ENCODE measurements around the gene TNFRSF11A. TPM values are rescaled to one million over a fixed set of nuclear protein-coding genes. Genes with fewer than 3 reads are reported as not detected.

The TNFRSF11A gene
- total RNA-seq, 1 experiment from 2014 or later = 2.3 TPM

GRCh38 chr18:62413206-62413605 lies 88.1 kb downstream of the TNFRSF11A start:
- BruUV-seq (replicated peaks) = no TSS peak
- H3K9me3 Mint-ChIP-seq (ENCODE audit: unreplicated experiment) = no peaks in the 10 kb centered on the region
- no peak for TF ChIP-seq CTCF (IDR thresholded peaks at IDR 0.05; ENCODE audit: unreplicated experiment)
- no peak for DNase-seq (ENCODE audit: unreplicated experiment)
- H3K27ac Mint-ChIP-seq (ENCODE audit: low read depth, unreplicated experiment) = no peak overlapping the region
- H3K36me3 Mint-ChIP-seq (ENCODE audit: insufficient read depth, unreplicated experiment) = no peaks in the 10 kb centered on the region
- peaks cover 4% of the 10 kb centered on the region for H3K4me1 Mint-ChIP-seq (ENCODE audit: insufficient read depth, unreplicated experiment)
- no peak overlapping the region for H3K4me3 Mint-ChIP-seq (ENCODE audit: unreplicated experiment)
- ChIA-PET POLR2A (interaction anchor here (0.5 to 1.1 kb wide), 3 partner anchors 12 to 390 kb away, joined by 3 to 4 read pairs (median 3); no protein-coding TSS in a partner anchor), CTCF (interaction anchor here (1.2 kb wide), 1 partner anchor 87 kb away, joined by 4 read pairs; no protein-coding TSS in a partner anchor)
- intact Hi-C loops (cut with micrococcal nuclease) = no loop called here
- H3K27me3 Mint-ChIP-seq (ENCODE audit: insufficient read depth, unreplicated experiment) = peaks cover 12% of the 10 kb centered on the region

GRCh38 chr18:62418258-62418657 lies 93.1 kb downstream of the TNFRSF11A start:
- Mint-ChIP-seq H3K4me3 (ENCODE audit: unreplicated experiment) (no peak overlapping the region), H3K27ac (ENCODE audit: low read depth, unreplicated experiment) (no peak overlapping the region), H3K4me1 (ENCODE audit: insufficient read depth, unreplicated experiment) (peaks cover 15% of the 10 kb centered on the region), H3K9me3 (ENCODE audit: unreplicated experiment) (no peaks in the 10 kb centered on the region), H3K27me3 (ENCODE audit: insufficient read depth, unreplicated experiment) (peaks cover 2% of the 10 kb centered on the region), H3K36me3 (ENCODE audit: insufficient read depth, unreplicated experiment) (no peaks in the 10 kb centered on the region)
- ChIA-PET POLR2A (interaction anchor here (0.6 kb wide), 1 partner anchor 29 kb away, joined by 3 read pairs; no protein-coding TSS in a partner anchor), CTCF (interaction anchor here (0.5 to 0.9 kb wide), 3 partner anchors 58 to 1408 kb away, joined by 3 read pairs; no protein-coding TSS in a partner anchor)
- no peak for TF ChIP-seq CTCF (IDR thresholded peaks at IDR 0.05; ENCODE audit: unreplicated experiment)
- no peak for DNase-seq (ENCODE audit: unreplicated experiment)
- intact Hi-C loops (cut with micrococcal nuclease) = no loop called here
- BruUV-seq (replicated peaks) = no TSS peak

GRCh38 chr18:62420151-62420512 lies 95.0 kb downstream of the TNFRSF11A start:
- no peak for TF ChIP-seq CTCF (IDR thresholded peaks at IDR 0.05; ENCODE audit: unreplicated experiment)
- no peaks in the 10 kb centered on the region for H3K27me3 Mint-ChIP-seq (ENCODE audit: insufficient read depth, unreplicated experiment)
- no peaks in the 10 kb centered on the region for H3K36me3 Mint-ChIP-seq (ENCODE audit: insufficient read depth, unreplicated experiment)
- H3K4me3 Mint-ChIP-seq (ENCODE audit: unreplicated experiment) = no peak overlapping the region
- intact Hi-C loops (cut with micrococcal nuclease) = no loop called here
- no TSS peak for BruUV-seq (replicated peaks)
- peak overlapping the region; percentile 47 for H3K27ac Mint-ChIP-seq (ENCODE audit: low read depth, unreplicated experiment)
- POLR2A ChIA-PET = interaction anchor here (0.9 to 1.4 kb wide), 5 partner anchors 17 to 106 kb away, joined by 3 to 8 read pairs (median 4); no protein-coding TSS in a partner anchor
- CTCF ChIA-PET = interaction anchor here (0.9 kb wide), 1 partner anchor 233 kb away, joined by 3 read pairs; the partner anchor contains the start of genes PIGN and RELCH
- peaks cover 20% of the 10 kb centered on the region for H3K4me1 Mint-ChIP-seq (ENCODE audit: insufficient read depth, unreplicated experiment)
- DNase-seq (ENCODE audit: unreplicated experiment) = peak; percentile 61
- no peaks in the 10 kb centered on the region for H3K9me3 Mint-ChIP-seq (ENCODE audit: unreplicated experiment)

- TF ChIP-seq CTCF (IDR thresholded peaks at IDR 0.05; ENCODE audit: unreplicated experiment) = no peak
- Mint-ChIP-seq H3K27ac (ENCODE audit: low read depth, unreplicated experiment) (peak overlapping the region; percentile 47), H3K4me1 (ENCODE audit: insufficient read depth, unreplicated experiment) (peaks cover 25% of the 10 kb centered on the region), H3K4me3 (ENCODE audit: unreplicated experiment) (peak overlapping the region; percentile 47), H3K27me3 (ENCODE audit: insufficient read depth, unreplicated experiment) (no peaks in the 10 kb centered on the region), H3K36me3 (ENCODE audit: insufficient read depth, unreplicated experiment) (no peaks in the 10 kb centered on the region), H3K9me3 (ENCODE audit: unreplicated experiment) (no peaks in the 10 kb centered on the region)
- peak; percentile 66 for DNase-seq (ENCODE audit: unreplicated experiment)
- BruUV-seq (replicated peaks) = no TSS peak
- intact Hi-C loops (cut with micrococcal nuclease) = no loop called here
- ChIA-PET POLR2A (interaction anchor here (0.6 to 1.4 kb wide), 11 partner anchors 9 to 1592 kb away, joined by 3 to 8 read pairs (median 4); partner anchors contain the start of gene TNFRSF11A), CTCF (interaction anchor here (0.6 to 1.3 kb wide), 4 partner anchors 25 to 234 kb away, joined by 3 to 6 read pairs (median 3); partner anchors contain the start of genes PIGN, RELCH and TNFRSF11A)
Measured at GRCh38 chr18:62420513-62421209, 95.6 kb downstream of the TNFRSF11A start.
